Type B pancreatic cell (in vitro differentiated cells): Measurements from ENCODE around the gene BAZ1A. TPM values are rescaled to one million over a fixed set of nuclear protein-coding genes. Genes with fewer than 3 reads are reported as not detected.
"Not testable (repeated sequence)": the region's sequence is repeated elsewhere in the genome, so short reads cannot be mapped to it uniquely, and the experiment has no call there.

Experiments
- DNase-seq: peaks from one replicate; pipeline ENCODE4 v3.0.0; 2021; ENCODE audit warnings: mixed read lengths; ENCODE audit not compliant: unreplicated experiment; ENCODE audit errors: extremely low spot score
- H3K27ac Mint-ChIP-seq: 2 replicates; pipeline ENCODE4 v1.8.0; 2021; ENCODE audit warnings: mild to moderate bottlenecking, mixed read lengths
- H3K27me3 Mint-ChIP-seq: 2 replicates; pipeline ENCODE4 v1.8.0; 2021; ENCODE audit warnings: mixed read lengths
- H3K36me3 Mint-ChIP-seq: 2 replicates; pipeline ENCODE4 v1.8.0; 2021; ENCODE audit warnings: mixed read lengths
- H3K4me1 Mint-ChIP-seq: one replicate; pipeline ENCODE4 v1.8.0; 2021; ENCODE audit warnings: mixed read lengths; ENCODE audit not compliant: unreplicated experiment
- H3K4me3 Mint-ChIP-seq: 2 replicates; pipeline ENCODE4 v1.8.0; 2021; ENCODE audit warnings: mild to moderate bottlenecking, mixed read lengths
- H3K9me3 Mint-ChIP-seq: 2 replicates; pipeline ENCODE4 v1.8.0; 2021; ENCODE audit warnings: mixed read lengths
- CTCF ChIP-seq: fragments of 200-600 bp; sonication (generic); conservative IDR thresholded peaks from 2 replicates; pipeline ENCODE4 v1.5.0; 2021; ENCODE audit warnings: antibody characterized with exemption, mild to moderate bottlenecking
- total RNA-seq: library from RNA; stranded (reverse); gene quantifications from 2 replicates; pipeline ENCODE4 v1.2.1, GENCODE V29; 2021; ENCODE audit warnings: low replicate concordance

Gene BAZ1A
- total RNA-seq, 1 donor from 2014 or later = 28.2 TPM

GRCh38 chr14:34750670-34751069 is 124.5 kb downstream of the BAZ1A start:
- no peaks in the 10 kb centered on the region for H3K27me3 Mint-ChIP-seq
- DNase-seq = no peak

GRCh38 chr14:34750233-34750632 is 124.9 kb downstream of the BAZ1A start:
- H3K9me3 Mint-ChIP-seq = no peaks in the 10 kb centered on the region
- no peak for TF ChIP-seq CTCF
- H3K27me3 Mint-ChIP-seq = no peaks in the 10 kb centered on the region
- DNase-seq = no peak
- H3K4me1 Mint-ChIP-seq = no peaks in the 10 kb centered on the region
- peaks cover 6% of the 10 kb centered on the region for H3K36me3 Mint-ChIP-seq
- H3K4me3 Mint-ChIP-seq = no peak overlapping the region
- H3K27ac Mint-ChIP-seq = no peak overlapping the region

More at GRCh38 chr14:34750670-34751069, 124.5 kb downstream of the BAZ1A start:
- H3K4me3 Mint-ChIP-seq = no peak overlapping the region
- peaks cover 6% of the 10 kb centered on the region for H3K36me3 Mint-ChIP-seq
- H3K9me3 Mint-ChIP-seq = no peaks in the 10 kb centered on the region
- H3K4me1 Mint-ChIP-seq = no peaks in the 10 kb centered on the region
- no peak for TF ChIP-seq CTCF
- no peak overlapping the region for H3K27ac Mint-ChIP-seq

GRCh38 chr14:34749408-34749807 is 125.8 kb downstream of the BAZ1A start:
- Mint-ChIP-seq H3K9me3 (no peaks in the 10 kb centered on the region), H3K36me3 (peaks cover 1% of the 10 kb centered on the region), H3K27me3 (no peaks in the 10 kb centered on the region), H3K4me3 (no peak overlapping the region), H3K27ac (no peak overlapping the region), H3K4me1 (no peaks in the 10 kb centered on the region)
- TF ChIP-seq CTCF = no peak
- DNase-seq = no peak

GRCh38 chr14:34742270-34743115 is 132.7 kb downstream of the BAZ1A start:
- Mint-ChIP-seq H3K27me3 (no peaks in the 10 kb centered on the region), H3K4me1 (no peaks in the 10 kb centered on the region), H3K27ac (no peak overlapping the region), H3K36me3 (no peaks in the 10 kb centered on the region), H3K4me3 (no peak overlapping the region), H3K9me3 (peaks cover 5% of the 10 kb centered on the region)
- no peak for DNase-seq
- no peak for TF ChIP-seq CTCF

- no peak overlapping the region for H3K4me3 Mint-ChIP-seq
- no peaks in the 10 kb centered on the region for H3K4me1 Mint-ChIP-seq
- DNase-seq = no peak
- TF ChIP-seq CTCF = no peak
- H3K27me3 Mint-ChIP-seq = no peaks in the 10 kb centered on the region
- no peak overlapping the region for H3K27ac Mint-ChIP-seq
- H3K9me3 Mint-ChIP-seq = peaks cover 5% of the 10 kb centered on the region
- no peaks in the 10 kb centered on the region for H3K36me3 Mint-ChIP-seq
Observed at GRCh38 chr14:34741840-34742239, 133.3 kb downstream of the BAZ1A start.

- H3K27me3 Mint-ChIP-seq, H3K36me3 Mint-ChIP-seq, H3K9me3 Mint-ChIP-seq, H3K4me3 Mint-ChIP-seq, H3K4me1 Mint-ChIP-seq, DNase-seq: not testable (repeated sequence)
- peak overlapping the region; percentile 12 for H3K27ac Mint-ChIP-seq
Observed at GRCh38 chr14:34740139-34740538, 135.0 kb downstream of the BAZ1A start.

- DNase-seq, H3K36me3 Mint-ChIP-seq, H3K27ac Mint-ChIP-seq, H3K27me3 Mint-ChIP-seq, H3K4me3 Mint-ChIP-seq, H3K4me1 Mint-ChIP-seq, H3K9me3 Mint-ChIP-seq: not testable (repeated sequence)
Observed at GRCh38 chr14:34737079-34737478, 138.1 kb downstream of the BAZ1A start.
